Right atrium auricular region (tissue), 2 donors: Measurements from ENCODE around the gene MT1B. TPM values are rescaled to one million over a fixed set of nuclear protein-coding genes. Genes with fewer than 3 reads are reported as not detected.

Experiments used
- DNase-seq: peaks from one replicate; pipeline ENCODE4 v3.0.0-alpha.2; 2019; ENCODE audit warnings: low spot score
- H3K27ac ChIP-seq, 2 donors: fragments of 200-600 bp; sonication (generic); 1 replicate in 1 of 2; 2 replicates in 1 of 2; pipeline ENCODE4 v1.5.1; 2016 to 2019
- H3K27me3 ChIP-seq, 2 donors: fragments of 200-600 bp; sonication (generic); one replicate each; pipeline versions ENCODE4 v1.5.1 to v1.6.0; 2017 to 2019
- H3K36me3 ChIP-seq: fragments of 200-600 bp; sonication (generic); one replicate; pipeline ENCODE4 v1.5.1; 2016
- H3K4me1 ChIP-seq, 2 donors: fragments of 200-600 bp; sonication (generic); one replicate each; pipeline versions ENCODE4 v1.5.1 to v1.6.0; 2017 to 2019
- H3K4me3 ChIP-seq, 2 donors: fragments of 200-600 bp; sonication (generic); 1 replicate in 1 of 2; 2 replicates in 1 of 2; pipeline ENCODE4 v1.5.1; 2017 to 2019; ENCODE audit warnings: mild to moderate bottlenecking in 1 of 2, moderate library complexity in 1 of 2
- H3K9me3 ChIP-seq, 2 donors: fragments of 200-600 bp; sonication (generic); one replicate each; pipeline ENCODE4 v1.5.1; 2019
- total RNA-seq, 2 donors: library from RNA; depleted of rRNA; stranded (reverse); fragments of >200 nt; gene quantifications; one replicate each; pipeline ENCODE4 v1.1.0, GENCODE V29; 2016
- TF ChIP-seq, protein P1 (sequence below), 2 donors: fragments of 200-600 bp; sonication (generic); IDR thresholded peaks; one replicate each; pipeline ENCODE4 v1.5.1; 2019; ENCODE audit warnings: antibody characterized with exemption in 2 of 2

MT1B gene
- total RNA-seq, 2 donors from 2014 or later = not detected

DNA sequence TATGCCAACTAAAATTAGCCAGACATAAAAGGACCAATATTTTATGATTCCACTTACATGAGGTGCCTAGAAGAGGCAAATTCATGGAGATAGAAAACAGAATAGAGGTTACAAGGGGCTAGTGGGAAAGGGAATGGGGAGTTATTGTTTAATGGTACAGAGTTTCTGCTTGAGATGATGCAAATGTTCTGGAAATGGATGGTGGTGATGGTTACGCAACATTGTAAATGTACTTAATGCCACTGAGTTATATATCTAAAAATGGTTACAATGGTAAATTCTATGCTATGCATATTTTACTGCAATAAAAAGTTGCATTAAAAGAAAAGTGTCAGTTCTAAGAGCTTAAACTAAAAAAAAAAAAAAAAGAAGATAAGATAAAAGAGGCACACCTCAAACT, 48.5 kb downstream of the MT1B start:
- no peak overlapping the region for H3K4me3 ChIP-seq
- TF ChIP-seq, protein P1, sequence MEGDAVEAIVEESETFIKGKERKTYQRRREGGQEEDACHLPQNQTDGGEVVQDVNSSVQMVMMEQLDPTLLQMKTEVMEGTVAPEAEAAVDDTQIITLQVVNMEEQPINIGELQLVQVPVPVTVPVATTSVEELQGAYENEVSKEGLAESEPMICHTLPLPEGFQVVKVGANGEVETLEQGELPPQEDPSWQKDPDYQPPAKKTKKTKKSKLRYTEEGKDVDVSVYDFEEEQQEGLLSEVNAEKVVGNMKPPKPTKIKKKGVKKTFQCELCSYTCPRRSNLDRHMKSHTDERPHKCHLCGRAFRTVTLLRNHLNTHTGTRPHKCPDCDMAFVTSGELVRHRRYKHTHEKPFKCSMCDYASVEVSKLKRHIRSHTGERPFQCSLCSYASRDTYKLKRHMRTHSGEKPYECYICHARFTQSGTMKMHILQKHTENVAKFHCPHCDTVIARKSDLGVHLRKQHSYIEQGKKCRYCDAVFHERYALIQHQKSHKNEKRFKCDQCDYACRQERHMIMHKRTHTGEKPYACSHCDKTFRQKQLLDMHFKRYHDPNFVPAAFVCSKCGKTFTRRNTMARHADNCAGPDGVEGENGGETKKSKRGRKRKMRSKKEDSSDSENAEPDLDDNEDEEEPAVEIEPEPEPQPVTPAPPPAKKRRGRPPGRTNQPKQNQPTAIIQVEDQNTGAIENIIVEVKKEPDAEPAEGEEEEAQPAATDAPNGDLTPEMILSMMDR (IDR thresholded peaks at IDR 0.05) = no peak
- peaks cover 0 to 3% of the 10 kb centered on the region in 2 donors for H3K4me1 ChIP-seq
- DNase-seq = no peak
- H3K36me3 ChIP-seq = no peaks in the 10 kb centered on the region
- no peaks in the 10 kb centered on the region for H3K27me3 ChIP-seq
- H3K9me3 ChIP-seq = no peaks in the 10 kb centered on the region
- H3K27ac ChIP-seq = no peak overlapping the region

DNA sequence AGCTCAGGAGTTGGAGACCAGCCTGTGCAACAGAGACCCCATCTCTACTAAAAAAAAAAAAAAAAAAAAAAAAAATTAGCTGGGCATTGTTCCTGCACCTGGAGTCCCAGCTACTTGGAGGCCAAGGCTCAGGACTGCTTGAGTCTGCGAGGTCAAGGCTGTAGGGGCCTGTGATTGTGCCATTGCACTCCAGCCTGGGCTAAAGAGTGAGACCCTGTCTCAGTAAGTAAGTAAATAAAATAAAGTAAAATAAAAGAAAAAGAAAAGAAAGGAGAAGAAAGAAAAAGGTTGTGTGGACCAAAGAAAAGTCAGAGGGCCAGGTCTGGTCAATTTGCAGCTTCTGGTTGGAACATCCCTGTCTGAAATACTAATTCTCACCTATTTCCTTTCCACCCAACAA, 48.9 kb downstream of the MT1B start:
- H3K4me3 ChIP-seq = no peak overlapping the region

DNA sequence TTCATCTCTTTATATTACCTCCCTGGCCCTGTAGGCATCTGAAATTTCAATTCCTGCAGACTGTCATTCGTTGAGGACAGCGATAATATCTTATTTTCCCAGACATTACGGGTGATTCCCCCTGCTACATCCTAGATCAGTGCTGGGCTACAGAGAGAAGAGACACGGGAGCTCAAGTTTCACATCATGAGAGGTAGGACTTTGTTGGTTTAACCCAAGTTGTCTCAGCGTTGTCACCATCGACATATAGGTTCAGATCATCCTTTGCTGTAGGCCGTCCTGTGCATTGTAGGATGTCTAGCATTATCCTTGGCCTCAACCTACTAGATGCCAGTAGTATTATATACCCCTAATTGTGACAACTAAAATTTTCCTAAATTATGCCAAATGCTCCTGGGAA, 49.8 kb downstream of the MT1B start:
- TF ChIP-seq, protein P1 (IDR thresholded peaks at IDR 0.05) = no peak
- no peak overlapping the region for H3K27ac ChIP-seq
- no peak overlapping the region for H3K4me3 ChIP-seq
- H3K4me1 ChIP-seq = peaks cover 0 to 3% of the 10 kb centered on the region in 2 donors
- H3K27me3 ChIP-seq = no peaks in the 10 kb centered on the region
- no peaks in the 10 kb centered on the region for H3K9me3 ChIP-seq
- DNase-seq = no peak
- H3K36me3 ChIP-seq = no peaks in the 10 kb centered on the region

More for the DNA sequence above, 48.9 kb downstream of the MT1B start:
- peaks cover 0 to 3% of the 10 kb centered on the region in 2 donors for H3K4me1 ChIP-seq
- H3K27ac ChIP-seq = no peak overlapping the region
- H3K36me3 ChIP-seq = no peaks in the 10 kb centered on the region
- no peaks in the 10 kb centered on the region for H3K9me3 ChIP-seq
- TF ChIP-seq, protein P1 (IDR thresholded peaks at IDR 0.05) = no peak
- H3K27me3 ChIP-seq = no peaks in the 10 kb centered on the region
- peak; percentile 38 for DNase-seq

Other genes starting within 250 kb of the MT1B start
- 100 to 1,000 TPM; 110 to 153 TPM for gene AMFR, start 226.3 kb upstream of the MT1B start, total RNA-seq
- gene NUDT21, start 200.6 kb upstream of the MT1B start, total RNA-seq = 10 to 100 TPM; 37.0 to 43.7 TPM
- gene OGFOD1, start 200.3 kb upstream of the MT1B start, total RNA-seq = 10 to 100 TPM; 18.0 to 23.7 TPM
- 10 to 100 TPM; 28.6 to 49.6 TPM for gene BBS2, start 131.9 kb upstream of the MT1B start, total RNA-seq
- not detected for gene MT4, start 86.8 kb upstream of the MT1B start, total RNA-seq
- not detected for gene MT3, start 62.4 kb upstream of the MT1B start, total RNA-seq
- 100 to 1,000 TPM in 1 of 2 donors, 10 to 100 TPM in 1; 33.3 to 118 TPM for gene MT2A, start 43.3 kb upstream of the MT1B start, total RNA-seq
- 100 to 1,000 TPM; 129 to 210 TPM for gene MT1E, start 26.1 kb upstream of the MT1B start, total RNA-seq
- 1 to 10 TPM; 5.2 to 9.9 TPM for gene MT1M, start 19.2 kb upstream of the MT1B start, total RNA-seq
- gene MT1A, start 13.2 kb upstream of the MT1B start, total RNA-seq = 10 to 100 TPM in 1 of 2 donors, not detected in 1; 30.0 TPM
- gene MT1F, start 6.1 kb downstream of the MT1B start, total RNA-seq = 1 to 10 TPM; 3.2 to 6.1 TPM
- 1 to 10 TPM in 1 of 2 donors, not detected in 1; 7.2 TPM for gene MT1G, start 16.2 kb downstream of the MT1B start, total RNA-seq
- not detected for gene MT1H, start 17.9 kb downstream of the MT1B start, total RNA-seq
- gene MT1X, start 30.6 kb downstream of the MT1B start, total RNA-seq = 100 to 1,000 TPM; 193 to 287 TPM
- 10 to 100 TPM; 18.1 to 19.8 TPM for gene NUP93, start 78.2 kb downstream of the MT1B start, total RNA-seq
- gene SLC12A3, start 213.3 kb downstream of the MT1B start, total RNA-seq = not detected